ENCODE results near the gene FNBP1. TPM values are rescaled to one million over a fixed set of nuclear protein-coding genes. Genes with fewer than 3 reads are reported as not detected.

Gene FNBP1
- total and polyA plus RNA-seq, 2 of the 8 experiments (the other 6 are each of a cell fraction or from before 2014, with no cell fraction given) = 7.2 to 40.9 TPM

GRCh38 chr9:130018265-130018664, 24.7 kb downstream of the FNBP1 start:
- H3K36me3 ChIP-seq (ENCODE audit: control insufficient read depth in 2 of 4, insufficient read depth in 4 of 4, low read length in 3 of 4) = no peaks in the 10 kb centered on the region
- FAIRE-seq = no peak
- no peak overlapping the region for H2BK120ac ChIP-seq (replicated peaks; ENCODE audit: low read depth, low read length)
- no peak overlapping the region for H3K56ac ChIP-seq (replicated peaks; ENCODE audit: insufficient read length, low read depth, low read length)
- no peak overlapping the region for H4K5ac ChIP-seq (ENCODE audit: insufficient read length, low read depth, low read length)
- no peak overlapping the region for H2BK15ac ChIP-seq (ENCODE audit: low read length)
- no peak overlapping the region for H3K9ac ChIP-seq (replicated peaks in 1 of 4; ENCODE audit: extremely low read depth in 1 of 4, low read depth in 3 of 4, low read length in 3 of 4)
- no peak overlapping the region for H3K18ac ChIP-seq (ENCODE audit: extremely low read depth, low read length)
- no peak overlapping the region for H3K4me3 ChIP-seq (ENCODE audit: extremely low read depth in 1 of 4, insufficient read depth in 2 of 4, low read depth in 3 of 4, low read length in 4 of 4)
- TF ChIP-seq SP4 (IDR thresholded peaks at IDR 0.05; ENCODE audit: low read length) (no peak), CREB1 (IDR thresholded peaks at IDR 0.05) (no peak), CTBP2 (IDR thresholded peaks at IDR 0.05; ENCODE audit: borderline replicate concordance, insufficient read depth, insufficient read length, low read length) (no peak), SIN3A (conservative IDR thresholded peaks at IDR 0.05 in 1 of 2, IDR thresholded peaks at IDR 0.05 in 1 of 2; ENCODE audit: low read depth in 1 of 2, low read length in 2 of 2) (no peak), CBX8 (IDR thresholded peaks at IDR 0.05; ENCODE audit: borderline replicate concordance, low read depth, low read length) (no peak), YY1 (IDR thresholded peaks at IDR 0.05; ENCODE audit: low read depth, low read length) (no peak), SUZ12 (IDR thresholded peaks at IDR 0.05; ENCODE audit: low read length) (no peak), TAF7 (optimal IDR thresholded peaks at IDR 0.05; ENCODE audit: borderline replicate concordance, low read depth, low read length) (no peak), KDM4A (IDR thresholded peaks at IDR 0.05; ENCODE audit: low read depth, low read length, severe bottlenecking) (no peak)
- peaks cover 4 to 5% of the 10 kb centered on the region in 2 experiments; a peak in 1 of 4 replicates for H3K9me3 ChIP-seq (ENCODE audit: insufficient read depth in 2 of 2, low read depth in 1 of 2, low read length in 1 of 2)
- H2AK5ac ChIP-seq (ENCODE audit: low read depth, low read length) = no peak overlapping the region
- H4K91ac ChIP-seq (replicated peaks; ENCODE audit: insufficient read length, low read length) = no peak overlapping the region
- H3K4me2 ChIP-seq (ENCODE audit: insufficient read depth in 1 of 2, low read depth in 2 of 2, low read length in 2 of 2) = no peak overlapping the region
- no peak overlapping the region for H4K8ac ChIP-seq (ENCODE audit: extremely low read depth, insufficient read depth, low read length)
- no peaks in the 10 kb centered on the region; the same call in 1 of the 2 replicates for H3K79me1 ChIP-seq (ENCODE audit: low read depth, low read length)
- peaks cover 0 to 5% of the 10 kb centered on the region in 2 experiments; a peak in 1 of 4 replicates for H3K79me2 ChIP-seq (ENCODE audit: control insufficient read depth in 1 of 2, insufficient read depth in 2 of 2, low read length in 2 of 2)
- H2BK20ac ChIP-seq (ENCODE audit: low read length) = no peak overlapping the region
- H2BK5ac ChIP-seq (ENCODE audit: low read depth, low read length) = no peak overlapping the region
- no peaks in the 10 kb centered on the region for H4K20me1 ChIP-seq (replicated peaks in 1 of 2; ENCODE audit: control insufficient read depth in 1 of 2, insufficient read depth in 2 of 2, low read length in 2 of 2)
- CTCF ChIA-PET (ENCODE audit: partially characterized antibody) = interaction anchor here (0.6 to 1.0 kb wide), 2 partner anchors 10 to 124 kb away, joined by 3 read pairs; no protein-coding TSS in a partner anchor
- no peak overlapping the region for H3K27ac ChIP-seq (ENCODE audit: low read depth, low read length)
- no peak overlapping the region for H3K4ac ChIP-seq (replicated peaks; ENCODE audit: insufficient read length, low read depth, low read length)
- H3K14ac ChIP-seq (ENCODE audit: insufficient read length) = no peak overlapping the region
- no peak for DNase-seq (ENCODE audit: low read depth in 1 of 2, low spot score in 2 of 2)
- peaks cover 0 to 2% (median 0%) of the 10 kb centered on the region in 4 experiments; a peak in 1 of 7 replicates for H3K4me1 ChIP-seq (replicated peaks in 1 of 4; ENCODE audit: control insufficient read depth in 3 of 4, insufficient read depth in 4 of 4, low read length in 3 of 4)
- no peak overlapping the region for H2BK12ac ChIP-seq (ENCODE audit: low read depth, low read length)
- H3K23ac ChIP-seq (ENCODE audit: insufficient read length) = no peak overlapping the region
- POLR2A ChIA-PET (ENCODE audit: partially characterized antibody) = no interaction called here
- no peaks in the 10 kb centered on the region for H3K23me2 ChIP-seq (ENCODE audit: low read depth, low read length)
- H2AFZ ChIP-seq (ENCODE audit: low read length) = no peak overlapping the region
- WGBS, 2 experiments (ENCODE audit: extremely low coverage in 1 of 2, insufficient coverage in 1 of 2, insufficient read length in 1 of 2, insufficient replicate concordance in 2 of 2, low coverage in 1 of 2, low lambda C conversion rate in 2 of 2, missing lambda C conversion rate in 1 of 2) = 96% methylated on average over 4 of the region's 4 CpGs; no CpG with 5 or more reads in 1 of the 2 experiments
- H3K27me3 ChIP-seq (replicated peaks in 1 of 4; ENCODE audit: control insufficient read depth in 3 of 4, extremely low read depth in 1 of 4, insufficient read depth in 3 of 4, low read length in 3 of 4) = no peaks in the 10 kb centered on the region
